WTC11 (cell line): ENCODE measurements around the gene OR14I1. TPM values are rescaled to one million over a fixed set of nuclear protein-coding genes. Genes with fewer than 3 reads are reported as not detected.

Experiments used
- ATAC-seq: fragments of 200-7000 bp; cut with Tn5 transposase; 2 replicates; pipeline ENCODE4 v1.10.0; 2021; ENCODE audit warnings: mild to moderate bottlenecking, moderate library complexity
- CTCF ChIA-PET: fragments of 300-600 bp; sonication (Branson Sonifier 250); formaldehyde crosslinking; loops from one replicate; lab custom pipeline; 2021; ENCODE audit warnings: antibody characterized with exemption; lab: Charles Lee
- POLR2A ChIA-PET: fragments of 350-600 bp; sonication (Branson Sonifier 250); formaldehyde crosslinking; loops from one replicate; lab custom pipeline; 2021; ENCODE audit warnings: antibody characterized with exemption; lab: Charles Lee
- DNase-seq: peaks from one replicate; pipeline ENCODE4 v3.0.0; 2021; ENCODE audit warnings: low spot score
- H3K27ac Mint-ChIP-seq: 2 replicates; pipeline ENCODE4 v1.8.0; 2021; ENCODE audit warnings: mixed read lengths
- H3K27me3 Mint-ChIP-seq: 2 replicates; pipeline ENCODE4 v1.8.0; 2021; ENCODE audit warnings: low read depth, mild to moderate bottlenecking, moderate library complexity, mixed read lengths
- H3K36me3 Mint-ChIP-seq: 2 replicates; pipeline ENCODE4 v1.8.0; 2021; ENCODE audit warnings: mixed read lengths
- H3K4me1 Mint-ChIP-seq: 2 replicates; pipeline ENCODE4 v1.8.0; 2022; ENCODE audit warnings: mixed read lengths
- H3K4me3 Mint-ChIP-seq: 2 replicates; pipeline ENCODE4 v1.8.0; 2021; ENCODE audit warnings: mild to moderate bottlenecking, moderate library complexity, mixed read lengths
- H3K9me3 Mint-ChIP-seq: 2 replicates; pipeline ENCODE4 v1.8.0; 2021; ENCODE audit warnings: mixed read lengths
- ATF2 ChIP-seq: sonication (generic); formaldehyde crosslinking; IDR thresholded peaks from 2 replicates; pipeline ENCODE4 v1.8.1; 2022; ENCODE audit warnings: low read depth, missing genetic modification reagents, borderline replicate concordance
- ATF3 ChIP-seq: sonication (generic); formaldehyde crosslinking; conservative IDR thresholded peaks from 2 replicates; pipeline ENCODE4 v1.8.1; 2022; ENCODE audit warnings: mild to moderate bottlenecking, missing genetic modification reagents
- CDX4 ChIP-seq: fragments of 250-450 bp; sonication (Bioruptor Pico); IDR thresholded peaks from 2 replicates; pipeline ENCODE4 v1.9.0; 2021; ENCODE audit warnings: moderate library complexity, mild to moderate bottlenecking, inconsistent platforms, borderline replicate concordance
- ESRRA ChIP-seq: sonication (generic); formaldehyde crosslinking; IDR thresholded peaks from 2 replicates; pipeline ENCODE4 v1.8.1; 2022; ENCODE audit warnings: mild to moderate bottlenecking, missing genetic modification reagents, borderline replicate concordance
- ETV6 ChIP-seq: sonication (generic); formaldehyde crosslinking; IDR thresholded peaks from 2 replicates; pipeline ENCODE4 v1.8.1; 2022; ENCODE audit warnings: mild to moderate bottlenecking, missing genetic modification reagents
- FOXJ3 ChIP-seq: sonication (generic); formaldehyde crosslinking; IDR thresholded peaks from 2 replicates; pipeline ENCODE4 v1.9.0; 2021; ENCODE audit warnings: missing genetic modification reagents, mild to moderate bottlenecking, borderline replicate concordance
- FOXP1 ChIP-seq: sonication (generic); formaldehyde crosslinking; IDR thresholded peaks from 2 replicates; pipeline ENCODE4 v1.8.0; 2022; ENCODE audit warnings: missing genetic modification reagents, mild to moderate bottlenecking, moderate library complexity, borderline replicate concordance
- FOXP4 ChIP-seq: sonication (generic); formaldehyde crosslinking; IDR thresholded peaks from 2 replicates; pipeline ENCODE4 v1.8.0; 2022; ENCODE audit warnings: mild to moderate bottlenecking, missing genetic modification reagents
- GRHL2 ChIP-seq: fragments of 250-450 bp; sonication (Bioruptor Pico); IDR thresholded peaks from 2 replicates; pipeline ENCODE4 v1.8.0; 2022; ENCODE audit warnings: mild to moderate bottlenecking, moderate library complexity; ENCODE audit not compliant: insufficient replicate concordance, severe bottlenecking
- HMGA2 ChIP-seq: fragments of 250-450 bp; sonication (Bioruptor Pico); IDR thresholded peaks from 2 replicates; pipeline ENCODE4 v1.4.0; 2021; ENCODE audit warnings: mild to moderate bottlenecking, moderate library complexity
- IRF2 ChIP-seq: sonication (generic); formaldehyde crosslinking; IDR thresholded peaks from 2 replicates; pipeline ENCODE4 v1.8.0; 2022; ENCODE audit warnings: low read depth, missing genetic modification reagents, borderline replicate concordance
- MAX ChIP-seq: sonication (generic); formaldehyde crosslinking; IDR thresholded peaks from 2 replicates; pipeline ENCODE4 v1.8.0; 2022; ENCODE audit warnings: mild to moderate bottlenecking, missing genetic modification reagents
- SMAD4 ChIP-seq: sonication (generic); formaldehyde crosslinking; IDR thresholded peaks from 2 replicates; pipeline ENCODE4 v1.8.0; 2022; ENCODE audit warnings: mild to moderate bottlenecking, missing genetic modification reagents
- ZMAT4 ChIP-seq: fragments of 250-450 bp; sonication (Bioruptor Pico); IDR thresholded peaks from 2 replicates; pipeline ENCODE4 v1.9.0; 2021; ENCODE audit warnings: mild to moderate bottlenecking
- ZNF317 ChIP-seq: sonication (generic); formaldehyde crosslinking; IDR thresholded peaks from 2 replicates; pipeline ENCODE4 v1.8.1; 2023; ENCODE audit warnings: low read depth, mild to moderate bottlenecking, moderate library complexity, missing genetic modification reagents, borderline replicate concordance
- ZNF423 ChIP-seq: fragments of 250-450 bp; sonication (Bioruptor Pico); IDR thresholded peaks from 2 replicates; pipeline ENCODE4 v2.1.2; 2022; ENCODE audit warnings: mild to moderate bottlenecking, moderate library complexity
- total RNA-seq: library from RNA; stranded (reverse); gene quantifications from 3 replicates; pipeline ENCODE4 v1.2.3, GENCODE V29; 2021
- TF ChIP-seq, protein P1 (sequence below): sonication (generic); formaldehyde crosslinking; IDR thresholded peaks from 2 replicates; pipeline ENCODE4 v1.8.0; 2023; ENCODE audit warnings: missing genetic modification reagents, mild to moderate bottlenecking, borderline replicate concordance
- TF ChIP-seq, protein P2 (sequence below): fragments of 200-600 bp; IDR thresholded peaks from 2 replicates; pipeline ENCODE4 v1.8.0; 2022; ENCODE audit warnings: antibody characterized with exemption

The OR14I1 gene
- total RNA-seq, 1 experiment from 2014 or later: not detected

- CTCF ChIA-PET: no interaction called here
- H3K9me3 Mint-ChIP-seq: peaks cover 88% of the 10 kb centered on the region
- ATAC-seq: no peak
Observed at GRCh38 chr1:248739572-248740205, 37.1 kb upstream of the OR14I1 start.

DNA sequence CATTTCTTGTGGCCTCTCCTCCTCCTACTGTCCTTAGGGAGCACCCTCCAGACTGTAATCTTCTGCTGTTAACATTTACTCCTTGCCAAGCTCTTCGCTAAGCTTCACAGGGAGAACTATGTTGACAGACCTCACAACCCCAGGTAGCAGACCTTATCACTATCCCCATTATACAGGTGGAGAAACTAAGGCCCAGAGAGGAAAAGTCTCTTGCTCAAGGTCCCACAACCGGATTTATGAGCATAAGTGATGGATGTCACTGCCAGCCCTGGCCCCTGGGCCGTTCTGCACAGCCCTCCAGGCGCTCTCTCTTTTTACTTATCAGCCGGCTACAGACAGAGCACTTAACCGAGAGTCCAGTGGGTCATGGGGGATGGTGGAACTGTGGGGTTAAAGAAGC lies 34.9 kb upstream of the OR14I1 start:
- Mint-ChIP-seq H3K4me1 (no peaks in the 10 kb centered on the region), H3K9me3 (peaks cover 92% of the 10 kb centered on the region), H3K4me3 (no peak overlapping the region), H3K36me3 (peaks cover 66% of the 10 kb centered on the region), H3K27me3 (peaks cover 10% of the 10 kb centered on the region), H3K27ac (no peak overlapping the region)
- ATAC-seq (no peak), DNase-seq (no peak)
- CTCF ChIA-PET: no interaction called here
- POLR2A ChIA-PET: no interaction called here
- TF ChIP-seq ATF2: no peak
- TF ChIP-seq ATF3 (CRISPR knock-in tag): no peak
- TF ChIP-seq SMAD4 (CRISPR knock-in tag): no peak
- TF ChIP-seq FOXP4 (CRISPR knock-in tag): no peak
- TF ChIP-seq ZMAT4 (CRISPR knock-in tag): no peak
- TF ChIP-seq ESRRA (CRISPR knock-in tag): no peak
- no peak for TF ChIP-seq ZNF423 (CRISPR knock-in tag)
- no peak for TF ChIP-seq IRF2 (CRISPR knock-in tag)
- TF ChIP-seq, protein P1, sequence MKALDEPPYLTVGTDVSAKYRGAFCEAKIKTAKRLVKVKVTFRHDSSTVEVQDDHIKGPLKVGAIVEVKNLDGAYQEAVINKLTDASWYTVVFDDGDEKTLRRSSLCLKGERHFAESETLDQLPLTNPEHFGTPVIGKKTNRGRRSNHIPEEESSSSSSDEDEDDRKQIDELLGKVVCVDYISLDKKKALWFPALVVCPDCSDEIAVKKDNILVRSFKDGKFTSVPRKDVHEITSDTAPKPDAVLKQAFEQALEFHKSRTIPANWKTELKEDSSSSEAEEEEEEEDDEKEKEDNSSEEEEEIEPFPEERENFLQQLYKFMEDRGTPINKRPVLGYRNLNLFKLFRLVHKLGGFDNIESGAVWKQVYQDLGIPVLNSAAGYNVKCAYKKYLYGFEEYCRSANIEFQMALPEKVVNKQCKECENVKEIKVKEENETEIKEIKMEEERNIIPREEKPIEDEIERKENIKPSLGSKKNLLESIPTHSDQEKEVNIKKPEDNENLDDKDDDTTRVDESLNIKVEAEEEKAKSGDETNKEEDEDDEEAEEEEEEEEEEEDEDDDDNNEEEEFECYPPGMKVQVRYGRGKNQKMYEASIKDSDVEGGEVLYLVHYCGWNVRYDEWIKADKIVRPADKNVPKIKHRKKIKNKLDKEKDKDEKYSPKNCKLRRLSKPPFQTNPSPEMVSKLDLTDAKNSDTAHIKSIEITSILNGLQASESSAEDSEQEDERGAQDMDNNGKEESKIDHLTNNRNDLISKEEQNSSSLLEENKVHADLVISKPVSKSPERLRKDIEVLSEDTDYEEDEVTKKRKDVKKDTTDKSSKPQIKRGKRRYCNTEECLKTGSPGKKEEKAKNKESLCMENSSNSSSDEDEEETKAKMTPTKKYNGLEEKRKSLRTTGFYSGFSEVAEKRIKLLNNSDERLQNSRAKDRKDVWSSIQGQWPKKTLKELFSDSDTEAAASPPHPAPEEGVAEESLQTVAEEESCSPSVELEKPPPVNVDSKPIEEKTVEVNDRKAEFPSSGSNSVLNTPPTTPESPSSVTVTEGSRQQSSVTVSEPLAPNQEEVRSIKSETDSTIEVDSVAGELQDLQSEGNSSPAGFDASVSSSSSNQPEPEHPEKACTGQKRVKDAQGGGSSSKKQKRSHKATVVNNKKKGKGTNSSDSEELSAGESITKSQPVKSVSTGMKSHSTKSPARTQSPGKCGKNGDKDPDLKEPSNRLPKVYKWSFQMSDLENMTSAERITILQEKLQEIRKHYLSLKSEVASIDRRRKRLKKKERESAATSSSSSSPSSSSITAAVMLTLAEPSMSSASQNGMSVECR (CRISPR knock-in tag): no peak
- no peak for TF ChIP-seq FOXJ3 (CRISPR knock-in tag)
- no peak for TF ChIP-seq FOXP1
- TF ChIP-seq ZNF317 (CRISPR knock-in tag): no peak

More at GRCh38 chr1:248739572-248740205, 37.1 kb upstream of the OR14I1 start:
- POLR2A ChIA-PET: no interaction called here
- Mint-ChIP-seq H3K27me3 (peaks cover 10% of the 10 kb centered on the region), H3K36me3 (peaks cover 68% of the 10 kb centered on the region), H3K27ac (no peak overlapping the region), H3K4me1 (no peaks in the 10 kb centered on the region), H3K4me3 (no peak overlapping the region)
- TF ChIP-seq ATF2: no peak
- no peak for TF ChIP-seq GRHL2 (CRISPR knock-in tag)
- TF ChIP-seq ETV6 (CRISPR knock-in tag): no peak
- TF ChIP-seq MAX (CRISPR knock-in tag): no peak
- no peak for TF ChIP-seq HMGA2 (CRISPR knock-in tag)
- TF ChIP-seq, protein P2, sequence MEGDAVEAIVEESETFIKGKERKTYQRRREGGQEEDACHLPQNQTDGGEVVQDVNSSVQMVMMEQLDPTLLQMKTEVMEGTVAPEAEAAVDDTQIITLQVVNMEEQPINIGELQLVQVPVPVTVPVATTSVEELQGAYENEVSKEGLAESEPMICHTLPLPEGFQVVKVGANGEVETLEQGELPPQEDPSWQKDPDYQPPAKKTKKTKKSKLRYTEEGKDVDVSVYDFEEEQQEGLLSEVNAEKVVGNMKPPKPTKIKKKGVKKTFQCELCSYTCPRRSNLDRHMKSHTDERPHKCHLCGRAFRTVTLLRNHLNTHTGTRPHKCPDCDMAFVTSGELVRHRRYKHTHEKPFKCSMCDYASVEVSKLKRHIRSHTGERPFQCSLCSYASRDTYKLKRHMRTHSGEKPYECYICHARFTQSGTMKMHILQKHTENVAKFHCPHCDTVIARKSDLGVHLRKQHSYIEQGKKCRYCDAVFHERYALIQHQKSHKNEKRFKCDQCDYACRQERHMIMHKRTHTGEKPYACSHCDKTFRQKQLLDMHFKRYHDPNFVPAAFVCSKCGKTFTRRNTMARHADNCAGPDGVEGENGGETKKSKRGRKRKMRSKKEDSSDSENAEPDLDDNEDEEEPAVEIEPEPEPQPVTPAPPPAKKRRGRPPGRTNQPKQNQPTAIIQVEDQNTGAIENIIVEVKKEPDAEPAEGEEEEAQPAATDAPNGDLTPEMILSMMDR: no peak
- no peak for TF ChIP-seq CDX4 (CRISPR knock-in tag)
- no peak for DNase-seq
